GM06990 (cell line): ENCODE measurements around the gene SYT12.
"Not testable (repeated sequence)": the region's sequence is repeated elsewhere in the genome, so short reads cannot be mapped to it uniquely, and the experiment has no call there.

ENCODE experiments used
- DNase-seq: peaks from one replicate; pipeline ENCODE4 v3.0.0-alpha.2; 2011; ENCODE audit not compliant: insufficient read length; ENCODE audit errors: extremely low read depth
- H3K27me3 ChIP-seq: replicated peaks from 2 replicates; pipeline ENCODE4 v1.6.0; 2011; ENCODE audit warnings: low read length; ENCODE audit not compliant: control insufficient read depth, insufficient read depth
- H3K36me3 ChIP-seq: 2 replicates; pipeline ENCODE4 v1.5.1; 2011; ENCODE audit warnings: low read length; ENCODE audit not compliant: control insufficient read depth, insufficient read depth
- H3K4me3 ChIP-seq: replicated peaks from 2 replicates; pipeline ENCODE4 v1.5.1; 2011; ENCODE audit warnings: low read depth, mild to moderate bottlenecking, control low read depth, low read length
- TF ChIP-seq, protein P1 (sequence below): IDR thresholded peaks from 2 replicates; pipeline ENCODE4 v1.5.1; 2011; ENCODE audit warnings: low read length, control low read depth, mild to moderate bottlenecking, inconsistent platforms; ENCODE audit not compliant: insufficient read depth, poor library complexity, severe bottlenecking

Gene SYT12

GRCh38 chr11:67002921-67003411 lies 20.0 kb upstream of the SYT12 start:
- Histone ChIP-seq H3K4me3 (no peak overlapping the region), H3K36me3 (no peaks in the 10 kb centered on the region), H3K27me3 (no peaks in the 10 kb centered on the region)
- DNase-seq = no peak
- TF ChIP-seq, protein P1, sequence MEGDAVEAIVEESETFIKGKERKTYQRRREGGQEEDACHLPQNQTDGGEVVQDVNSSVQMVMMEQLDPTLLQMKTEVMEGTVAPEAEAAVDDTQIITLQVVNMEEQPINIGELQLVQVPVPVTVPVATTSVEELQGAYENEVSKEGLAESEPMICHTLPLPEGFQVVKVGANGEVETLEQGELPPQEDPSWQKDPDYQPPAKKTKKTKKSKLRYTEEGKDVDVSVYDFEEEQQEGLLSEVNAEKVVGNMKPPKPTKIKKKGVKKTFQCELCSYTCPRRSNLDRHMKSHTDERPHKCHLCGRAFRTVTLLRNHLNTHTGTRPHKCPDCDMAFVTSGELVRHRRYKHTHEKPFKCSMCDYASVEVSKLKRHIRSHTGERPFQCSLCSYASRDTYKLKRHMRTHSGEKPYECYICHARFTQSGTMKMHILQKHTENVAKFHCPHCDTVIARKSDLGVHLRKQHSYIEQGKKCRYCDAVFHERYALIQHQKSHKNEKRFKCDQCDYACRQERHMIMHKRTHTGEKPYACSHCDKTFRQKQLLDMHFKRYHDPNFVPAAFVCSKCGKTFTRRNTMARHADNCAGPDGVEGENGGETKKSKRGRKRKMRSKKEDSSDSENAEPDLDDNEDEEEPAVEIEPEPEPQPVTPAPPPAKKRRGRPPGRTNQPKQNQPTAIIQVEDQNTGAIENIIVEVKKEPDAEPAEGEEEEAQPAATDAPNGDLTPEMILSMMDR = no peak

- H3K36me3 ChIP-seq, H3K27me3 ChIP-seq, H3K4me3 ChIP-seq, DNase-seq: not testable (repeated sequence)
These were observed 17.7 kb upstream of the SYT12 start for GRCh38 chr11:67005200-67005599.

GRCh38 chr11:67006029-67006884 lies 16.7 kb upstream of the SYT12 start:
- TF ChIP-seq, protein P1 = no peak
- no peak for DNase-seq
- Histone ChIP-seq H3K36me3 (no peaks in the 10 kb centered on the region), H3K4me3 (no peak overlapping the region), H3K27me3 (no peaks in the 10 kb centered on the region)

- TF ChIP-seq, protein P1 = no peak
- Histone ChIP-seq H3K27me3 (no peaks in the 10 kb centered on the region), H3K36me3 (no peaks in the 10 kb centered on the region), H3K4me3 (no peak overlapping the region)
- no peak for DNase-seq
These were observed 15.8 kb upstream of the SYT12 start for GRCh38 chr11:67007126-67007525.

- no peaks in the 10 kb centered on the region for H3K27me3 ChIP-seq
- H3K36me3 ChIP-seq = no peaks in the 10 kb centered on the region
- no peak for DNase-seq
- TF ChIP-seq, protein P1 = no peak
- H3K4me3 ChIP-seq = no peak overlapping the region
These were observed 12.5 kb upstream of the SYT12 start for GRCh38 chr11:67010296-67010905.

GRCh38 chr11:67013511-67014045 lies 9.4 kb upstream of the SYT12 start:
- no peaks in the 10 kb centered on the region for H3K36me3 ChIP-seq
- DNase-seq = no peak
- TF ChIP-seq, protein P1 = no peak
- H3K4me3 ChIP-seq = no peak overlapping the region
- no peaks in the 10 kb centered on the region for H3K27me3 ChIP-seq
